Spleen (tissue), 11 donors: ENCODE data around the gene OR5AU1. TPM values are rescaled to one million over a fixed set of nuclear protein-coding genes. Genes with fewer than 3 reads are reported as not detected.
"Not testable (repeated sequence)": the region's sequence is repeated elsewhere in the genome, so short reads cannot be mapped to it uniquely, and the experiment has no call there.

Source experiments
- DNase-seq: peaks from one replicate; pipeline ENCODE4 v3.0.0-alpha.2; 2020
- H3K27ac ChIP-seq, 8 donors: fragments of 200-600 bp; sonication (generic) in 7 of 8; 1 replicate in 4 of 8; 2 replicates in 4 of 8; pipeline versions ENCODE4 v1.5.0 to v1.8.0; 2016 to 2021; ENCODE audit warnings: inconsistent platforms in 4 of 8, mild to moderate bottlenecking in 4 of 8, moderate library complexity in 1 of 8
- H3K27me3 ChIP-seq, 7 donors: fragments of 200-600 bp; sonication (generic) in 6 of 7; replicated peaks in 1 of 7; 1 replicate in 4 of 7; 2 replicates in 3 of 7; pipeline versions ENCODE4 v1.5.0 to v1.8.0; 2016 to 2021; ENCODE audit warnings: inconsistent platforms in 3 of 7, mild to moderate bottlenecking in 1 of 7
- H3K36me3 ChIP-seq, 6 donors: fragments of 200-600 bp; sonication (generic) in 5 of 6; 1 replicate in 4 of 6; 2 replicates in 2 of 6; pipeline versions ENCODE4 v1.5.0 to v1.8.0; 2016 to 2021; ENCODE audit warnings: inconsistent platforms in 2 of 6
- H3K4me1 ChIP-seq, 6 donors: fragments of 200-600 bp; sonication (generic) in 5 of 6; 1 replicate in 3 of 6; 2 replicates in 3 of 6; pipeline versions ENCODE4 v1.5.0 to v1.8.0; 2016 to 2021; ENCODE audit warnings: inconsistent platforms in 3 of 6
- H3K4me3 ChIP-seq, 8 donors: fragments of 200-600 bp; sonication (generic) in 7 of 8; 1 replicate in 4 of 8; 2 replicates in 4 of 8; pipeline versions ENCODE4 v1.5.0 to v1.8.0; 2016 to 2021; ENCODE audit warnings: inconsistent platforms in 4 of 8, mild to moderate bottlenecking in 4 of 8, moderate library complexity in 2 of 8
- H3K9me3 ChIP-seq, 8 donors: fragments of 200-600 bp; sonication (generic) in 7 of 8; 1 replicate in 4 of 8; 2 replicates in 4 of 8; pipeline versions ENCODE4 v1.5.0 to v1.8.0; 2016 to 2021; ENCODE audit warnings: inconsistent platforms in 4 of 8
- CTCF ChIP-seq, 11 experiments: fragments of 200-600 bp in 7 of 11; fragments of 450-650 bp in 4 of 11; sonication (generic) in 4 of 11; IDR thresholded peaks in 8 of 11; conservative IDR thresholded peaks in 3 of 11; 1 replicate in 7 of 11; 2 replicates in 4 of 11; pipeline versions ENCODE4 v1.4.0 to v1.8.0; 2016 to 2021; ENCODE audit warnings: antibody characterized with exemption in 11 of 11, inconsistent platforms in 4 of 11, mild to moderate bottlenecking in 1 of 11
- POLR2A ChIP-seq, 3 donors: fragments of 450-650 bp; IDR thresholded peaks; one replicate each; pipeline ENCODE4 v1.5.1; 2017; ENCODE audit warnings: antibody characterized with exemption in 3 of 3, mild to moderate bottlenecking in 1 of 3
- POLR2AphosphoS5 ChIP-seq, 3 donors: sonication (generic); formaldehyde crosslinking; IDR thresholded peaks; one replicate each; pipeline ENCODE4 v1.5.1; 2017; ENCODE audit warnings: antibody characterized with exemption in 3 of 3
- WGBS, 5 donors: extraction: QIAGEN DNeasy Blood & Tissue Kit in 3 of 5; methylation state at CpG; one replicate each; pipeline versions ENCODE4 v1.1.5 to v1.1.7; 2013 to 2018; 5-methylcytosine and 5-hydroxymethylcytosine counted together
- intact Hi-C: fragments of 100-400 bp; cut with DNase I; formaldehyde crosslinking; loops from one replicate; pipeline ENCODE4 v1.15.0; 2023; ENCODE audit warnings: low total_unique reads
- polyA plus RNA-seq, 3 donors: library from polyadenylated mRNA; stranded (reverse); fragments of 200-250 nt; gene quantifications; one replicate each; pipeline ENCODE4 v1.2.1, GENCODE V29; 2013
- total RNA-seq, 7 donors: library from RNA; depleted of rRNA in 3 of 7; stranded (reverse); fragments of >200 nt in 3 of 7; fragmentation: NEBNext Ultra II Directional in 4 of 7; extraction: Animal tissue kit (Norgen Biotek cat#: 25700) in 4 of 7; gene quantifications; one replicate each; pipeline versions ENCODE4 v1.1.0 to v1.2.1, GENCODE V29; 2016 to 2021
- donor health status: healthy with polysubstance abuse.
- donor health status: DM: no; HTN: no; CAD: no; lungs with moderate emphysema.
- donor health status: DM: no; HTN: no; CAD: no.
- donor health status: Bipolar disorder and iron deficiency.
- donor health status: healthy.
- donor health status: DM: no; HTN: no; CAD: no.
- donor health status: DM: yes; HTN: yes; CAD: no.

Gene OR5AU1
- total and polyA plus RNA-seq, 10 donors, result not detected

- intact Hi-C loops, result no loop called here
- Histone ChIP-seq H3K36me3 (no peaks in the 10 kb centered on the region), H3K27ac (no peak overlapping the region), H3K4me3 (no peak overlapping the region), H3K4me1 (no peaks in the 10 kb centered on the region), H3K27me3 (peaks cover 0 to 26% (median 0%) of the 10 kb centered on the region in 7 donors), H3K9me3 (peaks cover 0 to 6% (median 0%) of the 10 kb centered on the region in 8 donors)
- DNase-seq, result no peak
- TF ChIP-seq POLR2A (IDR thresholded peaks at IDR 0.05), result no peak
- no peak for TF ChIP-seq POLR2AphosphoS5 (IDR thresholded peaks at IDR 0.05)
- no peak for TF ChIP-seq CTCF (IDR thresholded peaks at IDR 0.05 in 8 of 11, conservative IDR thresholded peaks at IDR 0.05 in 3 of 11)
- WGBS, 5 donors, result 84 to 92% (median 87%) methylated on average over 5 to 8 of the region's 8 CpGs
These were observed 12.2 kb upstream of the OR5AU1 start for GRCh38 chr14:21168055-21168454.

GRCh38 chr14:21165670-21166069, 9.8 kb upstream of the OR5AU1 start:
- H3K4me1 ChIP-seq, H3K4me3 ChIP-seq, H3K36me3 ChIP-seq, DNase-seq, H3K9me3 ChIP-seq, intact Hi-C loops, H3K27ac ChIP-seq: not testable (repeated sequence)
- 71 to 100% (median 85%) methylated on average over 1 of the region's 1 CpG for WGBS, 5 donors
- peaks cover 0 to 26% (median 0%) of the 10 kb centered on the region in 7 donors for H3K27me3 ChIP-seq

DNA sequence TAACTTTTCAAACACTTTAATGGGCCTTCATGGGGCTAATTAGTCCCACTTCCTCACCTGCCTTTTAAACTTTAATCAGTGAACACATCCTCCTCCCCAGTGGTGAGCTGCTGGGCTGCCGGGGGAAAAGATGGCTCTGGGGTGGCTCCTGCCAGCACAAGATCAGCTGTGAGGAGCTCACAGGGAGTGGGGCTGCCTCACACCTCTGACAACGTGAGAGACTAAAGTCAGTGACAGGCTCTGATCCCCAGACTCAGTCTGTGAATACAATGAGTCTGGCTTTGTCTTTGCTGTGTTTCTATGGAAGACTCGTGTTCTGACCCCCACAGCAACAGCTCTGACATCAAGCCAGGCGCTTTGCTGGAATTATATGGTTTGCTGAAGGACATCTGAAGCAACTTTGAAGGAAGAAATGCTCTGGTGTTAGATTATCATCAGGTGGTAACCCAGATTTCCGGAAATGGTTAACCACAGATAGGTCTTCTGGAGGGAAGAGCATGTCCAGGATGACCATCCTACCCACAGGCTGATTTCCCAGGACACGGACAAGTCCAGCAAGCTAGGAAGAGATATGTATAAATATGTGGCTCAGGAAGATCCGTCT, 9.2 kb upstream of the OR5AU1 start:
- H3K4me3 ChIP-seq, H3K4me1 ChIP-seq, DNase-seq, intact Hi-C loops, H3K9me3 ChIP-seq, H3K27ac ChIP-seq, H3K36me3 ChIP-seq: not testable (repeated sequence)
- peaks cover 0 to 22% (median 0%) of the 10 kb centered on the region in 7 donors for H3K27me3 ChIP-seq
- 54 to 65% (median 57%) methylated on average over 7 of the region's 7 CpGs for WGBS, 5 donors

DNA sequence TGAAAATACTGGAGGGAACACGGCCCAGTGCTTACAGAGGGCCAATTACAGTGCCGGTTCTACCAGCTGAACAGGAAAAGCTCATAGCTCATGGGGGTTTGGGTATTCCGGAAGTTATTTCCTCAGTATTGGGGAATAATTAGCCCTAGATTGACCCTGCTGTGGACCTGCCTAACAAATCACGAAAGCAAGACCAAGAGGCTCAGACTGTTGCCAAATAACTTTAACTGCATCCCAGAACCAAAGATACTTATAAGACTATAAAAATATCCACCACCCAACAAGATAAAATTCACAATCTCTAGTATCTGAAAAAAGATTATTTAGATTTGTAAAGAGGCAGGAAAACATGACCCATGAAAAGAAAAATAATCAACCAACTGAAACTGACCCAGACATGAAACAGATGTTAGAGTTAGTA, 8.0 kb upstream of the OR5AU1 start:
- intact Hi-C loops, result no loop called here
- no peaks in the 10 kb centered on the region for H3K4me1 ChIP-seq
- WGBS, 5 donors, result 51 to 71% (median 68%) methylated on average over 4 of the region's 4 CpGs
- H3K27ac ChIP-seq, result no peak overlapping the region
- H3K9me3 ChIP-seq, result no peaks in the 10 kb centered on the region
- peaks cover 0 to 11% (median 0%) of the 10 kb centered on the region in 7 donors for H3K27me3 ChIP-seq
- H3K4me3 ChIP-seq, result no peak overlapping the region
- no peak for TF ChIP-seq POLR2AphosphoS5 (IDR thresholded peaks at IDR 0.05)
- TF ChIP-seq POLR2A (IDR thresholded peaks at IDR 0.05), result no peak
- no peak for TF ChIP-seq CTCF (IDR thresholded peaks at IDR 0.05 in 8 of 11, conservative IDR thresholded peaks at IDR 0.05 in 3 of 11)
- no peaks in the 10 kb centered on the region for H3K36me3 ChIP-seq
- DNase-seq, result no peak

- intact Hi-C loops, result no loop called here
- TF ChIP-seq POLR2A (IDR thresholded peaks at IDR 0.05), result no peak
- TF ChIP-seq POLR2AphosphoS5 (IDR thresholded peaks at IDR 0.05), result no peak
- TF ChIP-seq CTCF (IDR thresholded peaks at IDR 0.05 in 8 of 11, conservative IDR thresholded peaks at IDR 0.05 in 3 of 11), result no peak
- H3K4me1 ChIP-seq, result no peaks in the 10 kb centered on the region
- WGBS, 5 donors, result 71 to 77% (median 74%) methylated on average over 5 of the region's 5 CpGs
- H3K27me3 ChIP-seq, result peaks cover 0 to under 1% (median 0%) of the 10 kb centered on the region in 7 donors
- no peak for DNase-seq
- H3K36me3 ChIP-seq, result no peaks in the 10 kb centered on the region
- no peak overlapping the region for H3K27ac ChIP-seq
- no peak overlapping the region for H3K4me3 ChIP-seq
- H3K9me3 ChIP-seq, result no peaks in the 10 kb centered on the region
These were observed 6.2 kb upstream of the OR5AU1 start for GRCh38 chr14:21162081-21162480.
